ENCODE results near the gene KRT8. TPM values are rescaled to one million over a fixed set of nuclear protein-coding genes. Genes with fewer than 3 reads are reported as not detected.

Gene KRT8
- total and polyA plus RNA-seq, 2 of the 13 experiments (the other 11 are each of a cell fraction or from before 2014, with no cell fraction given): 498 to 718 TPM

- TF ChIP-seq ZMYM4 (CRISPR knock-in tag; IDR thresholded peaks at IDR 0.05): peak; percentile 39; the same call in 1 of the 2 replicates
- TF ChIP-seq POGZ (CRISPR knock-in tag; IDR thresholded peaks at IDR 0.05): no peak
- TF ChIP-seq YY1 (IDR thresholded peaks at IDR 0.05; ENCODE audit: insufficient read depth, insufficient replicate concordance, low read depth, low read length): no peak
- no peak for TF ChIP-seq NR2F6 (IDR thresholded peaks at IDR 0.05)
- TF ChIP-seq NR2F6 (CRISPR knock-in tag; IDR thresholded peaks at IDR 0.05): 0 out of 2 replicates have a peak, but pooled peaks have one; percentile 41
- TF ChIP-seq, protein P1, sequence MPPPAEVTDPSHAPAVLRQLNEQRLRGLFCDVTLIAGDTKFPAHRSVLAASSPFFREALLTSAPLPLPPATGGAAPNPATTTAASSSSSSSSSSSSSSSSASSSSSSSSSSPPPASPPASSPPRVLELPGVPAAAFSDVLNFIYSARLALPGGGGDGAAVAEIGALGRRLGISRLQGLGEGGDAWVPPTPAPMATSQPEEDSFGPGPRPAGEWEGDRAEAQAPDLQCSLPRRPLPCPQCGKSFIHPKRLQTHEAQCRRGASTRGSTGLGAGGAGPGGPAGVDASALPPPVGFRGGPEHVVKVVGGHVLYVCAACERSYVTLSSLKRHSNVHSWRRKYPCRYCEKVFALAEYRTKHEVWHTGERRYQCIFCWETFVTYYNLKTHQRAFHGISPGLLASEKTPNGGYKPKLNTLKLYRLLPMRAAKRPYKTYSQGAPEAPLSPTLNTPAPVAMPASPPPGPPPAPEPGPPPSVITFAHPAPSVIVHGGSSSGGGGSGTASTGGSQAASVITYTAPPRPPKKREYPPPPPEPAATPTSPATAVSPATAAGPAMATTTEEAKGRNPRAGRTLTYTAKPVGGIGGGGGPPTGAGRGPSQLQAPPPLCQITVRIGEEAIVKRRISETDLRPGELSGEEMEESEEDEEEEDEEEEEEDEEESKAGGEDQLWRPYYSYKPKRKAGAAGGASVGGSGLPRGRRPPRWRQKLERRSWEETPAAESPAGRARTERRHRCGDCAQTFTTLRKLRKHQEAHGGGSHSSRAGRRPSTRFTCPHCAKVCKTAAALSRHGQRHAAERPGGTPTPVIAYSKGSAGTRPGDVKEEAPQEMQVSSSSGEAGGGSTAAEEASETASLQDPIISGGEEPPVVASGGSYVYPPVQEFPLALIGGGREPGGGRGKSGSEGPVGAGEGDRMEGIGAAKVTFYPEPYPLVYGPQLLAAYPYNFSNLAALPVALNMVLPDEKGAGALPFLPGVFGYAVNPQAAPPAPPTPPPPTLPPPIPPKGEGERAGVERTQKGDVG (CRISPR knock-in tag; IDR thresholded peaks at IDR 0.05; ENCODE audit: borderline replicate concordance): no peak
- TF ChIP-seq SP2 (CRISPR knock-in tag; IDR thresholded peaks at IDR 0.05): no peak
- TF ChIP-seq, protein P2, sequence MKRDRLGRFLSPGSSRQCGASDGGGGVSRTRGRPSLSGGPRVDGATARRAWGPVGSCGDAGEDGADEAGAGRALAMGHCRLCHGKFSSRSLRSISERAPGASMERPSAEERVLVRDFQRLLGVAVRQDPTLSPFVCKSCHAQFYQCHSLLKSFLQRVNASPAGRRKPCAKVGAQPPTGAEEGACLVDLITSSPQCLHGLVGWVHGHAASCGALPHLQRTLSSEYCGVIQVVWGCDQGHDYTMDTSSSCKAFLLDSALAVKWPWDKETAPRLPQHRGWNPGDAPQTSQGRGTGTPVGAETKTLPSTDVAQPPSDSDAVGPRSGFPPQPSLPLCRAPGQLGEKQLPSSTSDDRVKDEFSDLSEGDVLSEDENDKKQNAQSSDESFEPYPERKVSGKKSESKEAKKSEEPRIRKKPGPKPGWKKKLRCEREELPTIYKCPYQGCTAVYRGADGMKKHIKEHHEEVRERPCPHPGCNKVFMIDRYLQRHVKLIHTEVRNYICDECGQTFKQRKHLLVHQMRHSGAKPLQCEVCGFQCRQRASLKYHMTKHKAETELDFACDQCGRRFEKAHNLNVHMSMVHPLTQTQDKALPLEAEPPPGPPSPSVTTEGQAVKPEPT (CRISPR knock-in tag; IDR thresholded peaks at IDR 0.05; ENCODE audit: low read depth): no peak
- peak; percentile 78 for TF ChIP-seq ZMYM2 (CRISPR knock-in tag; IDR thresholded peaks at IDR 0.05)
- 0 out of 2 replicates have a peak, but pooled peaks have one; percentile 25 for TF ChIP-seq ZNF788 (CRISPR knock-in tag; IDR thresholded peaks at IDR 0.05; ENCODE audit: borderline replicate concordance)
- TF ChIP-seq ESRRA (CRISPR knock-in tag; IDR thresholded peaks at IDR 0.05; ENCODE audit: low read depth): 0 out of 2 replicates have a peak, but pooled peaks have one; percentile 44
- no peak for TF ChIP-seq REL (CRISPR knock-in tag; conservative IDR thresholded peaks at IDR 0.05)
- no peak for TF ChIP-seq IRF9 (CRISPR knock-in tag; IDR thresholded peaks at IDR 0.05; ENCODE audit: borderline replicate concordance)
- TF ChIP-seq CHD2 (IDR thresholded peaks at IDR 0.05; ENCODE audit: low read depth, low read length): no peak
- 0 out of 2 replicates have a peak, but pooled peaks have one; percentile 13 for TF ChIP-seq FOSL2 (CRISPR knock-in tag; IDR thresholded peaks at IDR 0.05)
- no peak for TF ChIP-seq MTF1 (CRISPR knock-in tag; IDR thresholded peaks at IDR 0.05)
- TF ChIP-seq ZBTB7B (CRISPR knock-in tag; IDR thresholded peaks at IDR 0.05): 0 out of 2 replicates have a peak, but pooled peaks have one; percentile 28
- no peak for TF ChIP-seq ZNF251 (CRISPR knock-in tag; IDR thresholded peaks at IDR 0.05)
- peak; percentile 55 for TF ChIP-seq CTCF (CRISPR knock-in tag; IDR thresholded peaks at IDR 0.05)
Observed at GRCh38 chr12:52916216-52916615, 11.3 kb upstream of the KRT8 start (continued).
